Trophoblast cell (in vitro differentiated cells and primary cell): ENCODE results near the gene LPCAT1.
A peak's percentile ranks its signal among the peaks of the same experiment; 100 is the strongest.

Source experiments
- DNase-seq, 2 donors: peaks; one replicate each; pipeline ENCODE4 v3.0.0-alpha.2; 2016
- H2AFZ ChIP-seq: 2 replicates; pipeline ENCODE4 v1.6.1; 2013; ENCODE audit warnings: low read length, moderate library complexity, mild to moderate bottlenecking; ENCODE audit not compliant: insufficient read depth, poor library complexity
- H2AK5ac ChIP-seq: 2 replicates; pipeline ENCODE4 v1.6.1; 2013; ENCODE audit warnings: mild to moderate bottlenecking, low read length
- H2BK120ac ChIP-seq: 2 replicates; pipeline ENCODE4 v1.6.1; 2013; ENCODE audit warnings: low read length, mild to moderate bottlenecking, moderate library complexity; ENCODE audit not compliant: insufficient read depth, poor library complexity
- H2BK12ac ChIP-seq: 2 replicates; pipeline ENCODE4 v1.6.1; 2013; ENCODE audit warnings: mild to moderate bottlenecking, low read length, moderate library complexity
- H2BK5ac ChIP-seq: 2 replicates; pipeline ENCODE4 v1.6.1; 2013; ENCODE audit warnings: low read length, low read depth, moderate library complexity, mild to moderate bottlenecking; ENCODE audit not compliant: poor library complexity
- H3K14ac ChIP-seq: 2 replicates; pipeline ENCODE4 v1.6.1; 2013; ENCODE audit warnings: mild to moderate bottlenecking, low read length
- H3K18ac ChIP-seq: 2 replicates; pipeline ENCODE4 v1.6.1; 2013; ENCODE audit warnings: mild to moderate bottlenecking, low read length
- H3K23ac ChIP-seq: 2 replicates; pipeline ENCODE4 v1.6.1; 2013; ENCODE audit warnings: low read length
- H3K27ac ChIP-seq: 2 replicates; pipeline ENCODE4 v1.5.1; 2013; ENCODE audit warnings: low read depth, mild to moderate bottlenecking, inconsistent platforms, low read length, moderate library complexity
- H3K27me3 ChIP-seq: 2 replicates; pipeline ENCODE4 v1.6.1; 2013; ENCODE audit warnings: inconsistent platforms, mild to moderate bottlenecking, low read length, moderate library complexity; ENCODE audit not compliant: insufficient read depth
- H3K36me3 ChIP-seq, 2 experiments: 1 replicate in 1 of 2; 2 replicates in 1 of 2; pipeline ENCODE4 v1.6.1; 2013; ENCODE audit warnings: low read length in 2 of 2, mild to moderate bottlenecking in 2 of 2, moderate library complexity in 1 of 2; ENCODE audit not compliant: insufficient read depth in 2 of 2, control insufficient read depth in 1 of 2
- H3K4ac ChIP-seq: 2 replicates; pipeline ENCODE4 v1.6.1; 2013; ENCODE audit warnings: low read depth, mild to moderate bottlenecking, low read length, moderate library complexity
- H3K4me1 ChIP-seq, 2 experiments: 1 replicate in 1 of 2; 2 replicates in 1 of 2; pipeline ENCODE4 v1.6.1; 2013; ENCODE audit warnings: low read length in 2 of 2, mild to moderate bottlenecking in 2 of 2, moderate library complexity in 1 of 2; ENCODE audit not compliant: insufficient read depth in 2 of 2, control insufficient read depth in 1 of 2
- H3K4me2 ChIP-seq: 2 replicates; pipeline ENCODE4 v1.6.1; 2013; ENCODE audit warnings: inconsistent platforms, mild to moderate bottlenecking, low read length, moderate library complexity
- H3K4me3 ChIP-seq: 2 replicates; pipeline ENCODE4 v1.5.1; 2013; ENCODE audit warnings: mild to moderate bottlenecking, low read depth, low read length, inconsistent platforms
- H3K79me1 ChIP-seq: one replicate; pipeline ENCODE4 v1.6.1; 2013; ENCODE audit warnings: low read length
- H3K79me2 ChIP-seq: 2 replicates; pipeline ENCODE4 v1.6.1; 2013; ENCODE audit warnings: low read length, mild to moderate bottlenecking; ENCODE audit not compliant: control insufficient read depth, insufficient read depth, poor library complexity
- H3K9ac ChIP-seq: 2 replicates; pipeline ENCODE4 v1.6.1; 2013; ENCODE audit warnings: mild to moderate bottlenecking, low read length
- H3K9me3 ChIP-seq: 2 replicates; pipeline ENCODE4 v1.6.1; 2013; ENCODE audit warnings: low read depth, mild to moderate bottlenecking, control low read depth, inconsistent platforms, low read length; ENCODE audit not compliant: insufficient read depth
- H4K12ac ChIP-seq: 2 replicates; pipeline ENCODE4 v1.6.1; 2013; ENCODE audit warnings: low read depth, mild to moderate bottlenecking, low read length, moderate library complexity
- H4K8ac ChIP-seq: 2 replicates; pipeline ENCODE4 v1.6.1; 2013; ENCODE audit warnings: low read depth, mild to moderate bottlenecking, low read length, moderate library complexity
- H4K91ac ChIP-seq: one replicate; pipeline ENCODE4 v1.6.1; 2013; ENCODE audit warnings: low read depth, mild to moderate bottlenecking, low read length, moderate library complexity
- WGBS: extraction: QIAGEN DNeasy Blood & Tissue Kit; methylation state at CpG from one replicate; pipeline ENCODE4 v1.1.7; 2013; ENCODE audit warnings: missing lambda C conversion rate; ENCODE audit not compliant: insufficient read length, insufficient coverage; ENCODE audit errors: extremely low coverage; 5-methylcytosine and 5-hydroxymethylcytosine counted together

The LPCAT1 gene

GRCh38 chr5:1512541-1513291 is 11.0 kb downstream of the LPCAT1 start:
- H3K4me3 ChIP-seq, result no peak overlapping the region

GRCh38 chr5:1511651-1512540 is 11.9 kb downstream of the LPCAT1 start:
- peak overlapping the region; percentile 5 for H3K14ac ChIP-seq
- H3K4me2 ChIP-seq, result no peak overlapping the region
- no peak overlapping the region for H3K27ac ChIP-seq
- H2AFZ ChIP-seq, result no peak overlapping the region
- no peak overlapping the region for H2BK120ac ChIP-seq
- DNase-seq, result no peak
- H3K23ac ChIP-seq, result no peak overlapping the region
- H3K18ac ChIP-seq, result peak overlapping the region; percentile 25
- H3K9ac ChIP-seq, result no peak overlapping the region
- peak overlapping the region; percentile 87 for H3K4ac ChIP-seq
- no peaks in the 10 kb centered on the region for H3K9me3 ChIP-seq
- H3K36me3 ChIP-seq, result peaks cover 54 to 61% of the 10 kb centered on the region in 2 experiments
- no CpG with 5 or more reads among the region's 21 CpGs for WGBS
- H2BK12ac ChIP-seq, result no peak overlapping the region
- H4K8ac ChIP-seq, result no peak overlapping the region
- H3K4me1 ChIP-seq, result peaks cover 42 to 44% of the 10 kb centered on the region in 2 experiments
- peaks cover 51% of the 10 kb centered on the region for H3K79me2 ChIP-seq
- peak overlapping the region; percentile 13 for H3K4me3 ChIP-seq
- H4K12ac ChIP-seq, result peak overlapping the region; percentile 11
- no peak overlapping the region for H4K91ac ChIP-seq
- H3K27me3 ChIP-seq, result no peaks in the 10 kb centered on the region
- H2AK5ac ChIP-seq, result peak overlapping the region; percentile 7
- peaks cover 24% of the 10 kb centered on the region for H3K79me1 ChIP-seq
- H2BK5ac ChIP-seq, result no peak overlapping the region

More at GRCh38 chr5:1512541-1513291, 11.0 kb downstream of the LPCAT1 start:
- peak overlapping the region; percentile 10 for H2BK120ac ChIP-seq
- no peak overlapping the region for H2BK5ac ChIP-seq
- H3K79me2 ChIP-seq, result peaks cover 44% of the 10 kb centered on the region
- H3K79me1 ChIP-seq, result peaks cover 31% of the 10 kb centered on the region
- peak; percentile 63 to 65 for DNase-seq
- H3K4me1 ChIP-seq, result peaks cover 48 to 51% of the 10 kb centered on the region in 2 experiments
- no peak overlapping the region for H3K9ac ChIP-seq
- no peak overlapping the region for H2BK12ac ChIP-seq
- H3K4me2 ChIP-seq, result no peak overlapping the region
- H3K27me3 ChIP-seq, result no peaks in the 10 kb centered on the region
- no peak overlapping the region for H3K23ac ChIP-seq
- H2AFZ ChIP-seq, result no peak overlapping the region
- H4K12ac ChIP-seq, result no peak overlapping the region
- H3K4ac ChIP-seq, result peak overlapping the region; percentile 87
- no peak overlapping the region for H4K91ac ChIP-seq
- no CpG with 5 or more reads among the region's 25 CpGs for WGBS
- H3K18ac ChIP-seq, result peak overlapping the region; percentile 71
- H3K36me3 ChIP-seq, result peaks cover 53 to 54% of the 10 kb centered on the region in 2 experiments
- no peak overlapping the region for H3K27ac ChIP-seq
- no peak overlapping the region for H2AK5ac ChIP-seq
- H3K9me3 ChIP-seq, result no peaks in the 10 kb centered on the region
- H3K14ac ChIP-seq, result peak overlapping the region; percentile 21
- no peak overlapping the region for H4K8ac ChIP-seq

- Histone ChIP-seq H3K79me2 (peaks cover 59% of the 10 kb centered on the region), H3K4ac (peak overlapping the region; percentile 87), H2AFZ (no peak overlapping the region), H2BK5ac (no peak overlapping the region), H3K36me3 (peaks cover 57 to 65% of the 10 kb centered on the region in 2 experiments), H3K4me2 (no peak overlapping the region), H3K23ac (no peak overlapping the region), H2BK12ac (no peak overlapping the region), H3K9me3 (no peaks in the 10 kb centered on the region), H3K4me1 (peaks cover 36 to 39% of the 10 kb centered on the region in 2 experiments), H3K9ac (no peak overlapping the region), H2AK5ac (no peak overlapping the region), H2BK120ac (no peak overlapping the region), H3K79me1 (peaks cover 21% of the 10 kb centered on the region), H4K91ac (no peak overlapping the region), H3K27me3 (no peaks in the 10 kb centered on the region), H3K14ac (no peak overlapping the region), H3K18ac (no peak overlapping the region), H4K8ac (no peak overlapping the region), H3K27ac (no peak overlapping the region), H3K4me3 (no peak overlapping the region), H4K12ac (no peak overlapping the region)
- no CpG with 5 or more reads among the region's 20 CpGs for WGBS
- no peak for DNase-seq
Measured at GRCh38 chr5:1511048-1511447, 12.7 kb downstream of the LPCAT1 start.

DNA sequence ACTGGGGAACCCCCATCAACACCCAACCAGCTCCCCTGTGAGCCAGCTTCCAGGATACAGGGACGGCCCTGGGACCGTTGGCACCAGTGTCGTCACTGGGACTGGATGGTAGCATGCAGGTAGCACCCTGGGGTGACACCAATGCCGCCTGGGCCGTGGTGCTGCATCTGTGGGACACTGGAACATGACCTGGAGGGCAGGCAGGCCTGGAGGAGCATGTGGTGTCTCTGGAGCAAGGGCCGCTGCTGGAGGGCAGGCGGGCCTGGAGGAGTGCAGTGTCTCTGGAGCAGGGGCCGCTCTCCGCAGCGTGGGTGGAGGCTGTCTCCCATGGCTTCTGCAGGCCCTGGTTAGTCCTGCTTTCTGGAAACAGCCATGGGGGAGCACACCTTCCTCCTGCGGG is 13.1 kb downstream of the LPCAT1 start:
- Histone ChIP-seq H4K12ac (no peak overlapping the region), H2AK5ac (no peak overlapping the region), H3K27me3 (no peaks in the 10 kb centered on the region), H3K18ac (peak overlapping the region; percentile 26), H3K79me2 (peaks cover 60% of the 10 kb centered on the region), H3K9ac (no peak overlapping the region), H3K27ac (no peak overlapping the region), H3K4me2 (no peak overlapping the region), H2BK5ac (no peak overlapping the region), H2BK120ac (no peak overlapping the region), H4K91ac (no peak overlapping the region), H2AFZ (no peak overlapping the region), H3K23ac (no peak overlapping the region), H2BK12ac (no peak overlapping the region), H3K14ac (no peak overlapping the region), H3K9me3 (no peaks in the 10 kb centered on the region), H3K4me1 (peaks cover 32 to 35% of the 10 kb centered on the region in 2 experiments), H3K36me3 (peaks cover 60 to 68% of the 10 kb centered on the region in 2 experiments), H3K4ac (peak overlapping the region; percentile 87), H3K79me1 (peaks cover 17% of the 10 kb centered on the region), H3K4me3 (no peak overlapping the region), H4K8ac (no peak overlapping the region)
- WGBS, result no CpG with 5 or more reads among the region's 11 CpGs
- no peak for DNase-seq
